DMS79 (cell line): Measurements from ENCODE around the gene PPP1R37.

Source experiments
- DNase-seq: peaks from one replicate; lab custom pipeline; 2025; lab: John Stamatoyannopoulos, UW

Gene PPP1R37

GRCh38 chr19:45170146-45171106 is 77.4 kb downstream of the PPP1R37 start:
- no peak for DNase-seq

GRCh38 chr19:45171211-45171623 is 78.2 kb downstream of the PPP1R37 start:
- DNase-seq = no peak

DNA sequence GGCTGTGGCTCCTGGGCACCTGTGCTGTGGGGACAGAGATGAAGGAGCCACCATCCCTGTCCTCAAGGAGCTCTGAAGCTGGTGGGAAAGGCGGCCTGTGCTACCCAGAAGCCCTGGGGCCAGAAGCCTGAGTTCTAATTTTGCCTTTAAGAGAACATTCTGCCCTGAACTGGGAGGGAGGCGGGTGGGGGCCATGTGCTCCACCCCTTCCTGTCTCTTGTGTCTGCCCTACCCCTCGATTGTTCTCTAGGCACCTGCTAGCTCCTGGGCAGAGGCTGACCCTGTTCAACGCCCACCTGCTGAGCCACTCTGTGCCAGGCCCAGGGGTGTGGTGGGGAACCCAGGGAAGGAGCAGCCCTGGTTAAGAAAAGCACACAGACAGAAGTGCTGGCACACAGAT is 79.2 kb downstream of the PPP1R37 start:
- no peak for DNase-seq

- no peak for DNase-seq
Measured at GRCh38 chr19:45172611-45173208, 79.7 kb downstream of the PPP1R37 start.

DNA sequence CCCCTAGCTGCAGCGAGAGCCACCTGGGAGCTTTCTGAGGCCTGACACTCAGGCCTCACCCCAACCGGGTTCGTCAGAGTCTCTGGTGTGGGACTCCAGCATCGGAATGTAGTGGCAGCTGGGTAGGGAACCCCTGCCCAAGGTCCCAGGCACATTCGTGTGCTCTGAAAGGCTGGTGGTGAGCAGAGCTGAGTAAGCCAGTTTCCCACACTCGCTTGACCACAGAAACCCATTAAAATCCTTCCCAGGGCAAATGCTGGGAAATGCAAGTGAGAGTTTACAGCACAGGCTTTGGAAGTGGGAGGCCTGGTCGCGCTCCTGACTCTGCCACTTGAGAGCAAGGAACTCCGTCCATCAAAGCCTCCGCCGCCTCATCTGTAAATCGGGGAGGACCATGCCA is 80.8 kb downstream of the PPP1R37 start:
- no peak for DNase-seq

GRCh38 chr19:45175515-45176345 is 82.8 kb downstream of the PPP1R37 start:
- DNase-seq = peak; percentile 29

- peak; percentile 35 for DNase-seq
Measured at GRCh38 chr19:45177817-45178261, 84.9 kb downstream of the PPP1R37 start, which contains the start of gene TRAPPC6A. TSS of gene TRAPPC6A (minus strand) at chr19:45178237. CDS start at chr19:45178218, 19 bp downstream.

- DNase-seq = peak; percentile 100
Measured at GRCh38 chr19:45178262-45179071, 85.5 kb downstream of the PPP1R37 start, which contains the start of gene BLOC1S3. TSS of gene BLOC1S3 (plus strand) at chr19:45178784. CDS start at chr19:45179297, 513 bp downstream.

GRCh38 chr19:45179072-45179891 is 86.3 kb downstream of the PPP1R37 start:
- no peak for DNase-seq

DNA sequence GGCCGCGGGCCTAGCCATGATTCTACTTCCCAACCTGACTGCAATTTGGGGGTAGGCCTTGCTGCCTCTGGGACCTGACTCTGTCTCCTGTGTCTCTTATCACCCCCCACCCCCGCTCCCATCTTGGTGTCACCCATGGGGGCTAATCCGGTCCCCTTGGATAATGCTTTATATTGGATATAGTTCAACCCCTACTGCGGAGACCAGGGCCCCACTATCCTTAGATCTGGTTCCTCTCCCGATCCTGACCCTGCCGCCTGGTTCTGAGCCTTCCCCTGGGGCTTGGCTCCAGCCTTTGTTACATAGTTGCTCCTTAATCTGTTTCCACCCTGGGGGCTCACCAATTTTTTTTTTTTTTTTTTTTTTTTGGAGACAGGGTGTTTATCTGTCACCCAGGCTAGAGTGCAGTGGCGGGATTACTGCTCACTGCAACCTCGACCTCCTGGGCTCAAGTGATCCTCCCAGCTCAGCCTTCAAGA is 87.0 kb downstream of the PPP1R37 start:
- no peak for DNase-seq

- no peak for DNase-seq
Measured at GRCh38 chr19:45180936-45181335, 88.0 kb downstream of the PPP1R37 start.

DNA sequence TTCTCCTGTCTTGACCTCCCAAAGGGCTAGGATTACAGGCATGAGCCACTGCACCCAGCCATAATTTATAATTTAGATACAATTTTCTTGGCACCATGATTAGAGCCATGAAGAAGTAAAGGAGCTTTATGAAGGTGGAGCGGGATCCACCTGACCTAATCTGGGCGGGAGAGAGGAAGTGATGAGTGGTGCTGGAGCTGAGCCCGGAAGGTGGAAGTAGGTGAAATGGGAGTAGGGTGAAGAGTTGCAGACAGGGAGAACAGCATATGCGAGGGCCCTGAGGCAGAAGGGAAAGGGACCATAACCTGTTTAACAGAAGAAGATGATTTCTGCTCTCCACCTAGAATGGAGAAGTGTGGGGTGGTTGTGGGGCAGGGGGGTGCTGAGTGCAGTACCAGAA is 89.8 kb downstream of the PPP1R37 start:
- no peak for DNase-seq

GRCh38 chr19:45184115-45184514 is 91.1 kb downstream of the PPP1R37 start:
- no peak for DNase-seq

DNA sequence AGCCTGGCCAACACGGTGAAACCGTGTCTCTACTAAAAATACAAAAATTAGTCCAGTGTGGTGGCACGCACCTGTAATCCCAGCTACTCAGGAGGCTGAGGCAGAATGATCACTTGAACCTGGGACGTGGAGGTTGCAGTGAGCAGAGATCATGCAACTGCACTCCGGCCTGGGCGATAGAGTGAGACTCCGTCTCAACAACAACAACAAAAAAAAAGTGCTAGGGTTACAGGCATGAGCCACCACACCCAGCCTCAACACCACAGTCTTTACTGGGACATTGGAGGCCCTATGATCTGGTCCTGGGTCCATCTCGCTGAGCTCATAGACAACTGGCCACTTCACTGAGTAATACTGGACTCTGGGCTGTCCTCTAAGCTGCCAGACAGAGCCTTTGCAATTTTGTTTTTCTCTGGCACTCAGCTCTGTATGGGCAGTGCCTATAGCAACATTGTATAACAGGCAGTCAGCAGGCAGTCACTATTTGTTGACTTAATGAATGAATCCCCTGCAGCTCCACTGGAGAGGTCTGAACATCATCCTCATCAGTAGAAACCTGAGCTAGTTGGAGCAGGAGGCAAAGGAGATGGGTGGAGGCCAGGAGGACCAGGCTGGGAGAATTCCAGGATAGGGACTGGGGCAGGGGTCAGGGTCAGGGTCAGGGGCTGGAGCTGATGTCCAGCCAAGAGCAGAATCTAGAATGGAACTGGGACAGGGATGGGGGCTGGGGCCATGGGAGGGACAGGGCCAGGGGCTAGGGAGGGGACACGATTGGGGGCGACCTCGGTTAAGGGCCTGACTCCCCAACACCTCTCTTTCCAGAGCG is 93.7 kb downstream of the PPP1R37 start:
- DNase-seq = no peak

- peak; percentile 11 for DNase-seq
Measured at GRCh38 chr19:45187421-45188100, 94.6 kb downstream of the PPP1R37 start.

DNA sequence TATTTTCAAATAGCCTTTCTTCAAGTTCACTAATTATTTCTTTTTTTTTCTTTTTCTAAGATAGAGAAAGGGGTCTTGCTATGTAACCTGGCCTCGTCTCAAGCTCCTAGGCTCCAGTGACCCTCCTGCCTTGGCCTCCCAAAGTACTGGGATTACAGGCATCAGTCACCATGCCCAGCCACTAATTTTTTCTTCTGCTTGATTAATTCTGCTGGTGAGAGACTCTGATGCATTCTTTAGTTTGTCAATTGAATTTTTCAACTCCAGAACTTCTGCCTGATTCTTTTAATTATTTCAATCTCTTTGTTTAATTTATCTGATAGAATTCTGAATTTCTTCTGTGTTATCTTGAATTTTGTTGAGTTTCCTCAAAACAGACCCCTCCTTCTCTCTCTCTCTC is 97.0 kb downstream of the PPP1R37 start:
- no peak for DNase-seq

DNA sequence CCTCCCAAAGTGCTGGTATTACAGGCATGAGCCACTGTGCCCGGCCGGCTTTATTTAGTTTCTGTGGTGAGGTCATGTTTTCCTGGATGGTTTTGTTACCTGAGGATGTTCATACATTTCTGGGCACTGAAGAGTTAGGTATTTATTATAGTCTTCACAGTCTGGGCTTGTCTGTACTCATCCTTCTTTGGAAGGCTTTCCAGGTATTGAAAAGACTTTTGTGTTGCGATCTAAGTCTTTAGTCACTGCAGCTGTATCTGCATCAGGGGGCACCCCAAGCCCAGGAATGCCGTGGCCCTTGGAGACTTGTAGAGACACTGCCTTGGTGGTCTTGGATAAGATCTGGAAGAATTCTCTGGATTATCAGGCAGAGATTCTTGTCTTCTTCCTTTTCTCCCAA is 98.4 kb downstream of the PPP1R37 start:
- DNase-seq = no peak

GRCh38 chr19:45195764-45196163 is 102.8 kb downstream of the PPP1R37 start:
- DNase-seq = no peak
